Effector CD4-positive, alpha-beta T cell (primary cell): ENCODE data around the gene CACNA1H.
"Not testable (repeated sequence)": the region's sequence is repeated elsewhere in the genome, so short reads cannot be mapped to it uniquely, and the experiment has no call there.

ENCODE experiments used
- DNase-seq: peaks from one replicate; pipeline ENCODE4 v3.0.0-alpha.2; 2020

Gene CACNA1H

GRCh38 chr16:1256874-1257322 is 104.0 kb downstream of the CACNA1H start:
- no peak for DNase-seq

- no peak for DNase-seq
These were observed 104.8 kb downstream of the CACNA1H start for GRCh38 chr16:1257561-1258224.

GRCh38 chr16:1258225-1258600 is 105.3 kb downstream of the CACNA1H start:
- DNase-seq, result no peak

GRCh38 chr16:1258906-1259759 is 106.2 kb downstream of the CACNA1H start:
- no peak for DNase-seq

GRCh38 chr16:1259760-1260068 is 106.8 kb downstream of the CACNA1H start:
- DNase-seq, result no peak

GRCh38 chr16:1260101-1260680 is 107.3 kb downstream of the CACNA1H start:
- no peak for DNase-seq

GRCh38 chr16:1261131-1261892 is 108.4 kb downstream of the CACNA1H start:
- DNase-seq, result no peak

GRCh38 chr16:1262210-1262845 is 109.4 kb downstream of the CACNA1H start:
- DNase-seq, result no peak

- no peak for DNase-seq
These were observed 109.9 kb downstream of the CACNA1H start for GRCh38 chr16:1262846-1263221.

- no peak for DNase-seq
These were observed 110.9 kb downstream of the CACNA1H start for GRCh38 chr16:1263591-1264344.

GRCh38 chr16:1264345-1265089 is 111.6 kb downstream of the CACNA1H start:
- no peak for DNase-seq

GRCh38 chr16:1265090-1265630 is 112.3 kb downstream of the CACNA1H start:
- DNase-seq, result no peak

- no peak for DNase-seq
These were observed 112.9 kb downstream of the CACNA1H start for GRCh38 chr16:1265826-1266225.

GRCh38 chr16:1269418-1269817 is 116.5 kb downstream of the CACNA1H start:
- DNase-seq, result not testable (repeated sequence)

- no peak for DNase-seq
These were observed 118.4 kb downstream of the CACNA1H start for GRCh38 chr16:1271380-1271723.
